ENCODE data around the gene BICRAL.

GRCh38 chr6:42821846-42822245, 40.0 kb downstream of the BICRAL start:
- TF ChIP-seq GATA2 (IDR thresholded peaks at IDR 0.05; ENCODE audit: low read depth, low read length), result no peak
- TF ChIP-seq GATA3 (IDR thresholded peaks at IDR 0.05; ENCODE audit: low read depth, low read length), result no peak

Measured in SH-SY5Y (cell line).